Measurements from ENCODE around the gene CNTNAP2. TPM values are rescaled to one million over a fixed set of nuclear protein-coding genes. Genes with fewer than 3 reads are reported as not detected.

CNTNAP2 gene
- total and polyA plus RNA-seq, 2 donors from 2014 or later: 0.06 to 0.13 TPM

- DNase-seq (peak in 1 of 5 donors; percentile 37), FAIRE-seq (no peak)
- H3K9me3 ChIP-seq (ENCODE audit: control insufficient read depth in 2 of 3, insufficient read depth in 1 of 3, low read length in 3 of 3): no peaks in the 10 kb centered on the region
- H3K36me3 ChIP-seq (ENCODE audit: control insufficient read depth in 2 of 3, insufficient read depth in 3 of 3, low read length in 3 of 3): no peaks in the 10 kb centered on the region
- intact Hi-C loops (cut with DNase I): no loop called here
- no peak overlapping the region for H3K4me3 ChIP-seq (ENCODE audit: low read length in 3 of 3)
- no peaks in the 10 kb centered on the region for H3K4me1 ChIP-seq (ENCODE audit: control insufficient read depth in 2 of 3, insufficient read depth in 2 of 3, low read depth in 1 of 3, low read length in 3 of 3)
- no peak for TF ChIP-seq CTCF (IDR thresholded peaks at IDR 0.05; ENCODE audit: borderline replicate concordance, extremely low read depth, insufficient read depth)
- H3K27me3 ChIP-seq (ENCODE audit: control insufficient read depth, insufficient read depth, low read length): no peaks in the 10 kb centered on the region
- H3K9ac ChIP-seq (ENCODE audit: low read length in 3 of 3): no peak overlapping the region
- no peak overlapping the region for H3K27ac ChIP-seq (ENCODE audit: low read depth in 2 of 2, low read length in 2 of 2)
These were observed 2231.9 kb downstream of the CNTNAP2 start for GRCh38 chr7:148348466-148348865.

- TF ChIP-seq CTCF (IDR thresholded peaks at IDR 0.05; ENCODE audit: borderline replicate concordance, extremely low read depth, insufficient read depth): no peak
- Histone ChIP-seq H3K9ac (ENCODE audit: low read length in 3 of 3) (no peak overlapping the region), H3K4me1 (ENCODE audit: control insufficient read depth in 2 of 3, insufficient read depth in 2 of 3, low read depth in 1 of 3, low read length in 3 of 3) (no peaks in the 10 kb centered on the region), H3K36me3 (ENCODE audit: control insufficient read depth in 2 of 3, insufficient read depth in 3 of 3, low read length in 3 of 3) (no peaks in the 10 kb centered on the region), H3K27ac (ENCODE audit: low read depth in 2 of 2, low read length in 2 of 2) (no peak overlapping the region), H3K4me3 (ENCODE audit: low read length in 3 of 3) (no peak overlapping the region), H3K27me3 (ENCODE audit: control insufficient read depth, insufficient read depth, low read length) (no peaks in the 10 kb centered on the region), H3K9me3 (ENCODE audit: control insufficient read depth in 2 of 3, insufficient read depth in 1 of 3, low read length in 3 of 3) (no peaks in the 10 kb centered on the region)
- no peak for FAIRE-seq
- intact Hi-C loops (cut with DNase I): no loop called here
- DNase-seq: peak in 2 of 5 donors; percentile 54 to 84
These were observed 2239.7 kb downstream of the CNTNAP2 start for GRCh38 chr7:148356303-148356702.

- Histone ChIP-seq H3K9me3 (ENCODE audit: control insufficient read depth in 2 of 3, insufficient read depth in 1 of 3, low read length in 3 of 3) (no peaks in the 10 kb centered on the region), H3K9ac (ENCODE audit: low read length in 3 of 3) (no peak overlapping the region), H3K4me1 (ENCODE audit: control insufficient read depth in 2 of 3, insufficient read depth in 2 of 3, low read depth in 1 of 3, low read length in 3 of 3) (no peaks in the 10 kb centered on the region), H3K36me3 (ENCODE audit: control insufficient read depth in 2 of 3, insufficient read depth in 3 of 3, low read length in 3 of 3) (no peaks in the 10 kb centered on the region), H3K27ac (ENCODE audit: low read depth in 2 of 2, low read length in 2 of 2) (no peak overlapping the region), H3K27me3 (ENCODE audit: control insufficient read depth, insufficient read depth, low read length) (no peaks in the 10 kb centered on the region), H3K4me3 (ENCODE audit: low read length in 3 of 3) (no peak overlapping the region)
- DNase-seq (no peak), FAIRE-seq (no peak)
- TF ChIP-seq CTCF (IDR thresholded peaks at IDR 0.05; ENCODE audit: borderline replicate concordance, extremely low read depth, insufficient read depth): no peak
- intact Hi-C loops (cut with DNase I): no loop called here
These were observed 2245.9 kb downstream of the CNTNAP2 start for GRCh38 chr7:148362541-148362940.
